ENCODE data around the gene HTRA3.

The HTRA3 gene

GRCh38 chr4:8269535-8270417 is at the start of gene HTRA3:
Gene HTRA3, plus strand, starts transcription at chr4:8269754. Its CDS starts 215 bp downstream, at chr4:8269969.
- no peak for DNase-seq

GRCh38 chr4:8220661-8221450 is 48.7 kb upstream of the HTRA3 start:
- no peak for DNase-seq

GRCh38 chr4:8221476-8221875 is 48.1 kb upstream of the HTRA3 start:
- no peak for DNase-seq

- no peak for DNase-seq
These were observed 47.6 kb upstream of the HTRA3 start for GRCh38 chr4:8221985-8222384.

- no peak for DNase-seq
These were observed 46.8 kb upstream of the HTRA3 start for GRCh38 chr4:8222609-8223388.

GRCh38 chr4:8224267-8224974 is 45.1 kb upstream of the HTRA3 start:
- no peak for DNase-seq

- no peak for DNase-seq
These were observed 44.5 kb upstream of the HTRA3 start for GRCh38 chr4:8224975-8225625.

- DNase-seq, result no peak
These were observed 43.7 kb upstream of the HTRA3 start for GRCh38 chr4:8225706-8226443.

- DNase-seq, result no peak
These were observed 42.3 kb upstream of the HTRA3 start for GRCh38 chr4:8227201-8227770.

- no peak for DNase-seq
These were observed 41.7 kb upstream of the HTRA3 start for GRCh38 chr4:8227771-8228318.

GRCh38 chr4:8228319-8229250 is 41.0 kb upstream of the HTRA3 start:
- peak; percentile 73 for DNase-seq

- peak; percentile 24 for DNase-seq
These were observed 40.1 kb upstream of the HTRA3 start for GRCh38 chr4:8229331-8229975.

- DNase-seq, result no peak
These were observed 39.5 kb upstream of the HTRA3 start for GRCh38 chr4:8230033-8230432.

- DNase-seq, result no peak
These were observed 38.7 kb upstream of the HTRA3 start for GRCh38 chr4:8230891-8231290.

- no peak for DNase-seq
These were observed 38.0 kb upstream of the HTRA3 start for GRCh38 chr4:8231551-8232049.

- DNase-seq, result no peak
These were observed 36.8 kb upstream of the HTRA3 start for GRCh38 chr4:8232748-8233147.

GRCh38 chr4:8233672-8234484 is 35.7 kb upstream of the HTRA3 start:
- no peak for DNase-seq

GRCh38 chr4:8234715-8235114 is 34.8 kb upstream of the HTRA3 start:
- DNase-seq, result no peak

Data from stimulated activated CD4-positive, alpha-beta T cell treated with anti-CD3 and anti-CD28 coated beads, Interleukin-4, amount 100 ng/mL, for 1 hour (primary cell).